Mucosa of rectum (tissue), 2 donors: ENCODE data around the gene AP3M1.

ENCODE experiments used
- H3K27ac ChIP-seq, 2 donors: one replicate each; pipeline ENCODE4 v1.7.0; 2013; ENCODE audit warnings: inconsistent platforms in 2 of 2, low read depth in 2 of 2, low read length in 2 of 2
- H3K27me3 ChIP-seq, 2 donors: one replicate each; pipeline ENCODE4 v1.7.0; 2013; ENCODE audit warnings: low read length in 2 of 2; ENCODE audit not compliant: control insufficient read depth in 2 of 2, insufficient read depth in 2 of 2
- H3K36me3 ChIP-seq, 2 donors: one replicate each; pipeline ENCODE4 v1.7.0; 2013; ENCODE audit warnings: low read length in 2 of 2; ENCODE audit not compliant: control insufficient read depth in 2 of 2, insufficient read depth in 2 of 2
- H3K4me1 ChIP-seq, 2 donors: one replicate each; pipeline ENCODE4 v1.7.0; 2013; ENCODE audit warnings: low read length in 2 of 2, mild to moderate bottlenecking in 1 of 2; ENCODE audit not compliant: control insufficient read depth in 2 of 2, insufficient read depth in 2 of 2
- H3K4me3 ChIP-seq, 2 donors: one replicate each; pipeline ENCODE4 v1.7.0; 2013; ENCODE audit warnings: low read length in 2 of 2
- H3K9ac ChIP-seq, 2 donors: one replicate each; pipeline ENCODE4 v1.7.0; 2013; ENCODE audit warnings: low read length in 2 of 2, low read depth in 1 of 2, mild to moderate bottlenecking in 1 of 2
- H3K9me3 ChIP-seq, 2 donors: one replicate each; pipeline ENCODE4 v1.7.0; 2013; ENCODE audit warnings: low read length in 2 of 2; ENCODE audit not compliant: control insufficient read depth in 2 of 2
- donor health status: healthy.
- donor health status: Normal muscosa, but diverticular disease.

Gene AP3M1

GRCh38 chr10:74103560-74104258, 46.9 kb downstream of the AP3M1 start:
- Histone ChIP-seq H3K9me3 (no peaks in the 10 kb centered on the region), H3K4me3 (no peak overlapping the region), H3K27ac (no peak overlapping the region), H3K36me3 (peaks cover 53 to 67% of the 10 kb centered on the region in 2 donors), H3K9ac (no peak overlapping the region), H3K4me1 (no peaks in the 10 kb centered on the region), H3K27me3 (no peaks in the 10 kb centered on the region)

- H3K9me3 ChIP-seq, result no peaks in the 10 kb centered on the region
- H3K36me3 ChIP-seq, result peaks cover 58 to 73% of the 10 kb centered on the region in 2 donors
- H3K27me3 ChIP-seq, result no peaks in the 10 kb centered on the region
- H3K9ac ChIP-seq, result no peak overlapping the region
- no peak overlapping the region for H3K4me3 ChIP-seq
- no peaks in the 10 kb centered on the region for H3K4me1 ChIP-seq
- no peak overlapping the region for H3K27ac ChIP-seq
Observed at GRCh38 chr10:74099836-74100235, 50.8 kb downstream of the AP3M1 start.

GRCh38 chr10:74099420-74099819, 51.2 kb downstream of the AP3M1 start:
- Histone ChIP-seq H3K36me3 (peaks cover 58 to 73% of the 10 kb centered on the region in 2 donors), H3K9me3 (no peaks in the 10 kb centered on the region), H3K4me1 (no peaks in the 10 kb centered on the region), H3K9ac (no peak overlapping the region), H3K27ac (no peak overlapping the region), H3K4me3 (no peak overlapping the region), H3K27me3 (no peaks in the 10 kb centered on the region)

- Histone ChIP-seq H3K9me3 (no peaks in the 10 kb centered on the region), H3K27ac (no peak overlapping the region), H3K9ac (no peak overlapping the region), H3K27me3 (no peaks in the 10 kb centered on the region), H3K4me3 (no peak overlapping the region), H3K36me3 (peaks cover 65 to 69% of the 10 kb centered on the region in 2 donors), H3K4me1 (no peaks in the 10 kb centered on the region)
Observed at GRCh38 chr10:74097776-74098175, 52.9 kb downstream of the AP3M1 start.

GRCh38 chr10:74096777-74097176, 53.9 kb downstream of the AP3M1 start:
- H3K36me3 ChIP-seq, result peaks cover 70% of the 10 kb centered on the region in 2 donors
- no peaks in the 10 kb centered on the region for H3K9me3 ChIP-seq
- no peak overlapping the region for H3K4me3 ChIP-seq
- no peak overlapping the region for H3K27ac ChIP-seq
- no peaks in the 10 kb centered on the region for H3K27me3 ChIP-seq
- H3K9ac ChIP-seq, result no peak overlapping the region
- no peaks in the 10 kb centered on the region for H3K4me1 ChIP-seq

- no peaks in the 10 kb centered on the region for H3K9me3 ChIP-seq
- no peaks in the 10 kb centered on the region for H3K27me3 ChIP-seq
- H3K36me3 ChIP-seq, result peaks cover 69 to 72% of the 10 kb centered on the region in 2 donors
- H3K27ac ChIP-seq, result no peak overlapping the region
- H3K9ac ChIP-seq, result no peak overlapping the region
- no peak overlapping the region for H3K4me3 ChIP-seq
- H3K4me1 ChIP-seq, result no peaks in the 10 kb centered on the region
Observed at GRCh38 chr10:74094231-74094630, 56.4 kb downstream of the AP3M1 start.

GRCh38 chr10:74093530-74094164, 57.0 kb downstream of the AP3M1 start:
- H3K4me1 ChIP-seq, result no peaks in the 10 kb centered on the region
- peaks cover 67 to 71% of the 10 kb centered on the region in 2 donors for H3K36me3 ChIP-seq
- H3K9ac ChIP-seq, result no peak overlapping the region
- no peak overlapping the region for H3K4me3 ChIP-seq
- H3K27ac ChIP-seq, result no peak overlapping the region
- H3K9me3 ChIP-seq, result no peaks in the 10 kb centered on the region
- no peaks in the 10 kb centered on the region for H3K27me3 ChIP-seq

GRCh38 chr10:74092372-74092771, 58.3 kb downstream of the AP3M1 start:
- Histone ChIP-seq H3K27me3 (no peaks in the 10 kb centered on the region), H3K9ac (no peak overlapping the region), H3K27ac (no peak overlapping the region), H3K9me3 (no peaks in the 10 kb centered on the region), H3K4me3 (no peak overlapping the region), H3K36me3 (peaks cover 55 to 61% of the 10 kb centered on the region in 2 donors), H3K4me1 (no peaks in the 10 kb centered on the region)

GRCh38 chr10:74088722-74089121, 61.9 kb downstream of the AP3M1 start:
- H3K4me1 ChIP-seq, result no peaks in the 10 kb centered on the region
- no peak overlapping the region for H3K4me3 ChIP-seq
- H3K36me3 ChIP-seq, result peaks cover 25 to 31% of the 10 kb centered on the region in 2 donors
- no peak overlapping the region for H3K9ac ChIP-seq
- H3K27me3 ChIP-seq, result no peaks in the 10 kb centered on the region
- no peaks in the 10 kb centered on the region for H3K9me3 ChIP-seq
- H3K27ac ChIP-seq, result no peak overlapping the region

- Histone ChIP-seq H3K27ac (no peak overlapping the region), H3K4me3 (no peak overlapping the region), H3K36me3 (peaks cover 19 to 24% of the 10 kb centered on the region in 2 donors)
Observed at GRCh38 chr10:74086317-74086716, 64.3 kb downstream of the AP3M1 start.

More at GRCh38 chr10:74086317-74086716, 64.3 kb downstream of the AP3M1 start:
- no peaks in the 10 kb centered on the region for H3K9me3 ChIP-seq
- H3K4me1 ChIP-seq, result no peaks in the 10 kb centered on the region
- no peak overlapping the region for H3K9ac ChIP-seq
- H3K27me3 ChIP-seq, result no peaks in the 10 kb centered on the region
